ENCODE data around the gene S1PR1. TPM values are rescaled to one million over a fixed set of nuclear protein-coding genes. Genes with fewer than 3 reads are reported as not detected.

S1PR1 gene
- total and polyA plus RNA-seq, 2 of the 13 experiments (the other 11 are each of a cell fraction or from before 2014, with no cell fraction given), result not detected

DNA sequence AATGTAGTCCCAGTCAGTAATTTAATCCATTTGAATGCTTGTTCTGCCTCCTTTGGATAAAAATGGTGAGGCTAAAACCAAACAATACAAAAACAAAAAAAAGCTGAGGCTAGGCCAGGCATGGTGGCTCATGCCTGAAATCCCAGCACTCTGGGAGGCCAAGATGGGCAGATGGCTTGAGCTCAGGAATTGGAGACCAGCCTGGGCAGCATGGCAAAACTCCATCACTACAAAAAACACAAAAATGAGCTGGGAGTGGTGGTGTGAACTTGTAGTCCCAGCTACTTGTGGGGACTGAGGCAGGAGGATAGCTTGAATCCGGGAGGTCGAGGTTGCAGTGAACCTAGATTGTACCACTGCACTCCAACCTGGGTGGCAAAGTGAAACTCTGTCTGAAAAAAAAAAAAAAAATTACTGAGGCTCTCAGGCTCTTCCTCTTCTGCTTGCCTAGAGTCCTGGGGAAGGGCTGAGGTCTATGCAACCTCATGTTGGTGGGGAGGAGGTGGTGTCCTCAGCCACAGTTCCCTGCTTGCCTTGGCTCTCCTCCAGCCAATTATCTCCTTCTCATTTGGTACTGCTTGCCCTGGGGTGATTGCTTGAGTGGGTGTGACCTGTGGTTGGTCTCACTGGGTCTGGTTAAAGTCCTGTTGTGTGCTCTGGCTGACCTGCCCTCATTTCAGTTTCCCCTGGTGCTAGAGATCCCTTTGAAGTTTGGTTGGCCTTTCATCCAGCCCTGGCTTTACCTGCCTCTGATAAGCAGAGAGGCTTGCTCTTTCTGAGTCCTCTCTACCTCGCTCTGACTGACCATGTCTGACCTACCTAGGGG is 20.9 kb downstream of the S1PR1 start (continued):
- TF ChIP-seq, protein P1, sequence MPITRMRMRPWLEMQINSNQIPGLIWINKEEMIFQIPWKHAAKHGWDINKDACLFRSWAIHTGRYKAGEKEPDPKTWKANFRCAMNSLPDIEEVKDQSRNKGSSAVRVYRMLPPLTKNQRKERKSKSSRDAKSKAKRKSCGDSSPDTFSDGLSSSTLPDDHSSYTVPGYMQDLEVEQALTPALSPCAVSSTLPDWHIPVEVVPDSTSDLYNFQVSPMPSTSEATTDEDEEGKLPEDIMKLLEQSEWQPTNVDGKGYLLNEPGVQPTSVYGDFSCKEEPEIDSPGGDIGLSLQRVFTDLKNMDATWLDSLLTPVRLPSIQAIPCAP (CRISPR knock-in tag; IDR thresholded peaks at IDR 0.05; ENCODE audit: low read depth), result no peak
- TF ChIP-seq NFATC3 (CRISPR knock-in tag; IDR thresholded peaks at IDR 0.05) (no peak), RORA (CRISPR knock-in tag; IDR thresholded peaks at IDR 0.05) (0 out of 2 replicates have a peak, but pooled peaks have one; percentile 19), TCF12 (IDR thresholded peaks at IDR 0.05) (no peak), TCF12 (CRISPR knock-in tag; IDR thresholded peaks at IDR 0.05) (no peak), ZNF121 (CRISPR knock-in tag; IDR thresholded peaks at IDR 0.05) (peak; percentile 62; the same call in 1 of the 2 replicates), ZSCAN25 (CRISPR knock-in tag; IDR thresholded peaks at IDR 0.05) (peak; percentile 20; the same call in 1 of the 2 replicates), ZNF616 (CRISPR knock-in tag; IDR thresholded peaks at IDR 0.05; ENCODE audit: low read depth) (no peak), FOXA3 (CRISPR knock-in tag; IDR thresholded peaks at IDR 0.05) (peak; percentile 15; the same call in 1 of the 2 replicates), GATA4 (IDR thresholded peaks at IDR 0.05; ENCODE audit: borderline replicate concordance, low read depth) (no peak), ONECUT2 (CRISPR knock-in tag; IDR thresholded peaks at IDR 0.05) (no peak), ZNF12 (CRISPR knock-in tag; IDR thresholded peaks at IDR 0.05) (peak; percentile 69)
- TF ChIP-seq, protein P2, sequence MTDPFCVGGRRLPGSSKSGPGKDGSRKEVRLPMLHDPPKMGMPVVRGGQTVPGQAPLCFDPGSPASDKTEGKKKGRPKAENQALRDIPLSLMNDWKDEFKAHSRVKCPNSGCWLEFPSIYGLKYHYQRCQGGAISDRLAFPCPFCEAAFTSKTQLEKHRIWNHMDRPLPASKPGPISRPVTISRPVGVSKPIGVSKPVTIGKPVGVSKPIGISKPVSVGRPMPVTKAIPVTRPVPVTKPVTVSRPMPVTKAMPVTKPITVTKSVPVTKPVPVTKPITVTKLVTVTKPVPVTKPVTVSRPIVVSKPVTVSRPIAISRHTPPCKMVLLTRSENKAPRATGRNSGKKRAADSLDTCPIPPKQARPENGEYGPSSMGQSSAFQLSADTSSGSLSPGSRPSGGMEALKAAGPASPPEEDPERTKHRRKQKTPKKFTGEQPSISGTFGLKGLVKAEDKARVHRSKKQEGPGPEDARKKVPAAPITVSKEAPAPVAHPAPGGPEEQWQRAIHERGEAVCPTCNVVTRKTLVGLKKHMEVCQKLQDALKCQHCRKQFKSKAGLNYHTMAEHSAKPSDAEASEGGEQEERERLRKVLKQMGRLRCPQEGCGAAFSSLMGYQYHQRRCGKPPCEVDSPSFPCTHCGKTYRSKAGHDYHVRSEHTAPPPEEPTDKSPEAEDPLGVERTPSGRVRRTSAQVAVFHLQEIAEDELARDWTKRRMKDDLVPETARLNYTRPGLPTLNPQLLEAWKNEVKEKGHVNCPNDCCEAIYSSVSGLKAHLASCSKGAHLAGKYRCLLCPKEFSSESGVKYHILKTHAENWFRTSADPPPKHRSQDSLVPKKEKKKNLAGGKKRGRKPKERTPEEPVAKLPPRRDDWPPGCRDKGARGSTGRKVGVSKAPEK (CRISPR knock-in tag; IDR thresholded peaks at IDR 0.05; ENCODE audit: borderline replicate concordance), result no peak
- TF ChIP-seq, protein P3, sequence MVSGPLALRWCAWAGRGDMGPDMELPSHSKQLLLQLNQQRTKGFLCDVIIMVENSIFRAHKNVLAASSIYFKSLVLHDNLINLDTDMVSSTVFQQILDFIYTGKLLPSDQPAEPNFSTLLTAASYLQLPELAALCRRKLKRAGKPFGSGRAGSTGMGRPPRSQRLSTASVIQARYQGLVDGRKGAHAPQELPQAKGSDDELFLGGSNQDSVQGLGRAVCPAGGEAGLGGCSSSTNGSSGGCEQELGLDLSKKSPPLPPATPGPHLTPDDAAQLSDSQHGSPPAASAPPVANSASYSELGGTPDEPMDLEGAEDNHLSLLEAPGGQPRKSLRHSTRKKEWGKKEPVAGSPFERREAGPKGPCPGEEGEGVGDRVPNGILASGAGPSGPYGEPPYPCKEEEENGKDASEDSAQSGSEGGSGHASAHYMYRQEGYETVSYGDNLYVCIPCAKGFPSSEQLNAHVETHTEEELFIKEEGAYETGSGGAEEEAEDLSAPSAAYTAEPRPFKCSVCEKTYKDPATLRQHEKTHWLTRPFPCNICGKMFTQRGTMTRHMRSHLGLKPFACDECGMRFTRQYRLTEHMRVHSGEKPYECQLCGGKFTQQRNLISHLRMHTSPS (CRISPR knock-in tag; IDR thresholded peaks at IDR 0.05; ENCODE audit: low read depth), result no peak
- TF ChIP-seq, protein P4, sequence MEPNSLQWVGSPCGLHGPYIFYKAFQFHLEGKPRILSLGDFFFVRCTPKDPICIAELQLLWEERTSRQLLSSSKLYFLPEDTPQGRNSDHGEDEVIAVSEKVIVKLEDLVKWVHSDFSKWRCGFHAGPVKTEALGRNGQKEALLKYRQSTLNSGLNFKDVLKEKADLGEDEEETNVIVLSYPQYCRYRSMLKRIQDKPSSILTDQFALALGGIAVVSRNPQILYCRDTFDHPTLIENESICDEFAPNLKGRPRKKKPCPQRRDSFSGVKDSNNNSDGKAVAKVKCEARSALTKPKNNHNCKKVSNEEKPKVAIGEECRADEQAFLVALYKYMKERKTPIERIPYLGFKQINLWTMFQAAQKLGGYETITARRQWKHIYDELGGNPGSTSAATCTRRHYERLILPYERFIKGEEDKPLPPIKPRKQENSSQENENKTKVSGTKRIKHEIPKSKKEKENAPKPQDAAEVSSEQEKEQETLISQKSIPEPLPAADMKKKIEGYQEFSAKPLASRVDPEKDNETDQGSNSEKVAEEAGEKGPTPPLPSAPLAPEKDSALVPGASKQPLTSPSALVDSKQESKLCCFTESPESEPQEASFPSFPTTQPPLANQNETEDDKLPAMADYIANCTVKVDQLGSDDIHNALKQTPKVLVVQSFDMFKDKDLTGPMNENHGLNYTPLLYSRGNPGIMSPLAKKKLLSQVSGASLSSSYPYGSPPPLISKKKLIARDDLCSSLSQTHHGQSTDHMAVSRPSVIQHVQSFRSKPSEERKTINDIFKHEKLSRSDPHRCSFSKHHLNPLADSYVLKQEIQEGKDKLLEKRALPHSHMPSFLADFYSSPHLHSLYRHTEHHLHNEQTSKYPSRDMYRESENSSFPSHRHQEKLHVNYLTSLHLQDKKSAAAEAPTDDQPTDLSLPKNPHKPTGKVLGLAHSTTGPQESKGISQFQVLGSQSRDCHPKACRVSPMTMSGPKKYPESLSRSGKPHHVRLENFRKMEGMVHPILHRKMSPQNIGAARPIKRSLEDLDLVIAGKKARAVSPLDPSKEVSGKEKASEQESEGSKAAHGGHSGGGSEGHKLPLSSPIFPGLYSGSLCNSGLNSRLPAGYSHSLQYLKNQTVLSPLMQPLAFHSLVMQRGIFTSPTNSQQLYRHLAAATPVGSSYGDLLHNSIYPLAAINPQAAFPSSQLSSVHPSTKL (CRISPR knock-in tag; IDR thresholded peaks at IDR 0.05), result peak; percentile 43; the same call in 1 of the 2 replicates
- TF ChIP-seq, protein P5, sequence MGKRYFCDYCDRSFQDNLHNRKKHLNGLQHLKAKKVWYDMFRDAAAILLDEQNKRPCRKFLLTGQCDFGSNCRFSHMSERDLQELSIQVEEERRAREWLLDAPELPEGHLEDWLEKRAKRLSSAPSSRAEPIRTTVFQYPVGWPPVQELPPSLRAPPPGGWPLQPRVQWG (CRISPR knock-in tag; IDR thresholded peaks at IDR 0.05; ENCODE audit: borderline replicate concordance, low read depth), result no peak
